Measurements from ENCODE around the gene PALB2.

DNA sequence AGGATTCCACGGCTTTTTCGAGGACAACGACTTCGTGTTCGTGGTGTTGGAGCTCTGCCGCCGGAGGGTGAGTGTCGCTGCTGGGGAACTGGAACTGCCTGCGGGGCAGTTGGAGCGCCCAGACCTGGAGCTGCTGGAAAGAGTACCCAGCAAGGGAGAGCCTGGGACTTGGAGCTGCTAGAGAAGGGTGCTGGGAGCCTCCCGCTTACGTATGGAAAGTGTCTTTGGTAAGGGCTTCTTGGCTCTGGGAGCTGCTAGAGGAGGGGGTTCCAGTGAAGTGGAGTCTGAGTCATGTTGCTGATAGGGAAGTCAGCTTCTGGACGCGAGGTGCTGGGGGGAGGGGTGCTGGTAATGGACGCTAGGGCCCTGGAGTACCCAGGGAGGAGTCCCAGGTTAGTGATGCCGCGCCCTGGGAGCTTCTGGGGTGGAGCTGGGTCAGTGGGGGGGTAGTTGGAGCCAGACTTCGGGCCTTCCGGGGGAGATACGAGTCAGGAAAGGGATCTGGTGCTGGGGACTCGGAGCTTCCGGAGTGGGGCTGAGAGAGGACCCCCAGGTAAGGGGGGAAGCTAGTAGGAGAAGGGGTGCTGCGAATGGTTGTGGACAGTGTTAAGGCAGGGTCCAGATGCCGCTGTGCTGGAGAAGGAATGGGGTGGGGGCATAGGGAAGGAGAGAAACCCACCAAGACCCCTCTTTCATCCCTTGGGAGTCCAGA is 38.3 kb upstream of the PALB2 start:
- TF ChIP-seq, protein P1, sequence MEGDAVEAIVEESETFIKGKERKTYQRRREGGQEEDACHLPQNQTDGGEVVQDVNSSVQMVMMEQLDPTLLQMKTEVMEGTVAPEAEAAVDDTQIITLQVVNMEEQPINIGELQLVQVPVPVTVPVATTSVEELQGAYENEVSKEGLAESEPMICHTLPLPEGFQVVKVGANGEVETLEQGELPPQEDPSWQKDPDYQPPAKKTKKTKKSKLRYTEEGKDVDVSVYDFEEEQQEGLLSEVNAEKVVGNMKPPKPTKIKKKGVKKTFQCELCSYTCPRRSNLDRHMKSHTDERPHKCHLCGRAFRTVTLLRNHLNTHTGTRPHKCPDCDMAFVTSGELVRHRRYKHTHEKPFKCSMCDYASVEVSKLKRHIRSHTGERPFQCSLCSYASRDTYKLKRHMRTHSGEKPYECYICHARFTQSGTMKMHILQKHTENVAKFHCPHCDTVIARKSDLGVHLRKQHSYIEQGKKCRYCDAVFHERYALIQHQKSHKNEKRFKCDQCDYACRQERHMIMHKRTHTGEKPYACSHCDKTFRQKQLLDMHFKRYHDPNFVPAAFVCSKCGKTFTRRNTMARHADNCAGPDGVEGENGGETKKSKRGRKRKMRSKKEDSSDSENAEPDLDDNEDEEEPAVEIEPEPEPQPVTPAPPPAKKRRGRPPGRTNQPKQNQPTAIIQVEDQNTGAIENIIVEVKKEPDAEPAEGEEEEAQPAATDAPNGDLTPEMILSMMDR (IDR thresholded peaks at IDR 0.05): no peak
- no peak for TF ChIP-seq POLR2A (IDR thresholded peaks at IDR 0.05)

All from body of pancreas (tissue), 4 donors.